ENCODE data around the gene AK2.

- no peak for TF ChIP-seq CTCF (conservative IDR thresholded peaks at IDR 0.05 in 1 of 2, IDR thresholded peaks at IDR 0.05 in 1 of 2; ENCODE audit: extremely low read depth in 1 of 2, insufficient read depth in 1 of 2, low read depth in 1 of 2, low read length in 2 of 2)
- TF ChIP-seq EZH2 (IDR thresholded peaks at IDR 0.05; ENCODE audit: borderline replicate concordance, low read length) = no peak
Observed at GRCh38 chr1:32960819-32961355, 75.8 kb downstream of the AK2 start.
